A549 (cell line): ENCODE measurements around the gene PDIA5.

ENCODE experiments used
- CEBPB ChIP-seq, 2 experiments: fragments of >200 bp in 1 of 2; sonication (Bioruptor Twin) in 1 of 2; formaldehyde crosslinking in 1 of 2; IDR thresholded peaks; 2 replicates each; pipeline ENCODE4 v1.6.1; 2012 to 2016
- CHD2 ChIP-seq: fragments of 150-350 bp; IDR thresholded peaks from 2 replicates; pipeline ENCODE4 v1.6.1; 2014; ENCODE audit warnings: low read length; ENCODE audit not compliant: partially characterized antibody
- ESRRA ChIP-seq: fragments of 150-350 bp; IDR thresholded peaks from 2 replicates; pipeline ENCODE4 v1.6.1; 2014; ENCODE audit warnings: mild to moderate bottlenecking, low read length, borderline replicate concordance
- MYC ChIP-seq: IDR thresholded peaks from 2 replicates; pipeline ENCODE4 v1.6.1; 2012; ENCODE audit warnings: mild to moderate bottlenecking, inconsistent platforms, low read length, improper control_type of control experiment, borderline replicate concordance
- POLR2A ChIP-seq: IDR thresholded peaks from 2 replicates; pipeline ENCODE4 v1.6.1; 2012; ENCODE audit warnings: mild to moderate bottlenecking, low read length
- POLR2AphosphoS2 ChIP-seq: conservative IDR thresholded peaks from 2 replicates; pipeline ENCODE4 v1.6.1; 2012; ENCODE audit warnings: low read length, improper control_type of control experiment, inconsistent platforms
- RCOR1 ChIP-seq: fragments of 150-350 bp; IDR thresholded peaks from 2 replicates; pipeline ENCODE4 v1.6.1; 2014; ENCODE audit warnings: antibody characterized with exemption, low read length, low read depth
- SMC3 ChIP-seq: fragments of >200 bp; sonication (Bioruptor Twin); formaldehyde crosslinking; IDR thresholded peaks from 3 replicates; pipeline ENCODE4 v1.6.1; 2018; ENCODE audit warnings: inconsistent platforms
- ZFP36 ChIP-seq: fragments of 450-650 bp; IDR thresholded peaks from 2 replicates; pipeline ENCODE4 v1.6.1; 2014; ENCODE audit warnings: borderline replicate concordance; ENCODE audit not compliant: partially characterized antibody
- TF ChIP-seq, protein P1 (sequence below): fragments of >200 bp; sonication (Bioruptor Twin); formaldehyde crosslinking; IDR thresholded peaks from 3 replicates; pipeline ENCODE4 v1.5.1; 2016
- TF ChIP-seq, protein P2 (sequence below): fragments of 450-650 bp; IDR thresholded peaks from 2 replicates; pipeline ENCODE4 v1.6.1; 2014; ENCODE audit warnings: antibody characterized with exemption
- TF ChIP-seq, protein P3 (sequence below): IDR thresholded peaks from 2 replicates; pipeline ENCODE4 v1.6.1; 2012; ENCODE audit warnings: low read depth, borderline replicate concordance

DNA sequence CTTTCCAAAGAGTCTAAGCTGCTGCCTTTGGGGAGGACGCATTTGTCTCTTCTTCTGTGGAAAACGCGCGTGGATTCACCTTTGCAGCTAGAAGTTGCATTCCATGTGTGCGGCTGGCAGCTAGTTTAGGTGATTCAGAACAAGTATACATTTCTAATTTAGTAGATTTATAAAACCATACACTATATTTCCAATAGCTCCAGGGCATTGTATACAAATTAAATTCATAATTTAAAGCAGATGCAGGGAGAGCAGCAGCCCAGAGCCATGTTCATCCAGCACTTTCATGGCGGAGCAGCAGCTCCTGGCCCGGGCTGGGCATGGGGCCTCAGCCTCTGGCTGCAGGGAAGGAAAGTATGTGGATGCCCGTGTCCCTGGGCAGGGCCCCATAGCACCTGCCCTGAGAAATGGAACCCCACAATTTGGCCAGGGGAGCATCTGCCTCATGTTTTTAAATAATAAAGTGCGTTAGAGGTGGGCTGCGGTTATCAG is 92.1 kb downstream of the PDIA5 start:
- TF ChIP-seq, protein P1, sequence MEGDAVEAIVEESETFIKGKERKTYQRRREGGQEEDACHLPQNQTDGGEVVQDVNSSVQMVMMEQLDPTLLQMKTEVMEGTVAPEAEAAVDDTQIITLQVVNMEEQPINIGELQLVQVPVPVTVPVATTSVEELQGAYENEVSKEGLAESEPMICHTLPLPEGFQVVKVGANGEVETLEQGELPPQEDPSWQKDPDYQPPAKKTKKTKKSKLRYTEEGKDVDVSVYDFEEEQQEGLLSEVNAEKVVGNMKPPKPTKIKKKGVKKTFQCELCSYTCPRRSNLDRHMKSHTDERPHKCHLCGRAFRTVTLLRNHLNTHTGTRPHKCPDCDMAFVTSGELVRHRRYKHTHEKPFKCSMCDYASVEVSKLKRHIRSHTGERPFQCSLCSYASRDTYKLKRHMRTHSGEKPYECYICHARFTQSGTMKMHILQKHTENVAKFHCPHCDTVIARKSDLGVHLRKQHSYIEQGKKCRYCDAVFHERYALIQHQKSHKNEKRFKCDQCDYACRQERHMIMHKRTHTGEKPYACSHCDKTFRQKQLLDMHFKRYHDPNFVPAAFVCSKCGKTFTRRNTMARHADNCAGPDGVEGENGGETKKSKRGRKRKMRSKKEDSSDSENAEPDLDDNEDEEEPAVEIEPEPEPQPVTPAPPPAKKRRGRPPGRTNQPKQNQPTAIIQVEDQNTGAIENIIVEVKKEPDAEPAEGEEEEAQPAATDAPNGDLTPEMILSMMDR = no peak
- TF ChIP-seq RCOR1 (no peak), ESRRA (no peak), POLR2AphosphoS2 (no peak), SMC3 (no peak), CEBPB (IDR thresholded peaks at IDR 0.05) (no peak), ZFP36 (no peak), MYC (no peak), POLR2A (no peak), CHD2 (no peak)
- TF ChIP-seq, protein P2, sequence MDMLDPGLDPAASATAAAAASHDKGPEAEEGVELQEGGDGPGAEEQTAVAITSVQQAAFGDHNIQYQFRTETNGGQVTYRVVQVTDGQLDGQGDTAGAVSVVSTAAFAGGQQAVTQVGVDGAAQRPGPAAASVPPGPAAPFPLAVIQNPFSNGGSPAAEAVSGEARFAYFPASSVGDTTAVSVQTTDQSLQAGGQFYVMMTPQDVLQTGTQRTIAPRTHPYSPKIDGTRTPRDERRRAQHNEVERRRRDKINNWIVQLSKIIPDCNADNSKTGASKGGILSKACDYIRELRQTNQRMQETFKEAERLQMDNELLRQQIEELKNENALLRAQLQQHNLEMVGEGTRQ = no peak
- TF ChIP-seq, protein P3, sequence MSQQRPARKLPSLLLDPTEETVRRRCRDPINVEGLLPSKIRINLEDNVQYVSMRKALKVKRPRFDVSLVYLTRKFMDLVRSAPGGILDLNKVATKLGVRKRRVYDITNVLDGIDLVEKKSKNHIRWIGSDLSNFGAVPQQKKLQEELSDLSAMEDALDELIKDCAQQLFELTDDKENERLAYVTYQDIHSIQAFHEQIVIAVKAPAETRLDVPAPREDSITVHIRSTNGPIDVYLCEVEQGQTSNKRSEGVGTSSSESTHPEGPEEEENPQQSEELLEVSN = no peak
